GM06990 (cell line): ENCODE measurements around the gene POLG2.

Experiments
- DNase-seq: peaks from one replicate; pipeline ENCODE4 v3.0.0-alpha.2; 2011; ENCODE audit not compliant: insufficient read length; ENCODE audit errors: extremely low read depth
- H3K27me3 ChIP-seq: replicated peaks from 2 replicates; pipeline ENCODE4 v1.6.0; 2011; ENCODE audit warnings: low read length; ENCODE audit not compliant: control insufficient read depth, insufficient read depth
- H3K36me3 ChIP-seq: 2 replicates; pipeline ENCODE4 v1.5.1; 2011; ENCODE audit warnings: low read length; ENCODE audit not compliant: control insufficient read depth, insufficient read depth
- H3K4me3 ChIP-seq: replicated peaks from 2 replicates; pipeline ENCODE4 v1.5.1; 2011; ENCODE audit warnings: low read depth, mild to moderate bottlenecking, control low read depth, low read length
- TF ChIP-seq, protein P1 (sequence below): IDR thresholded peaks from 2 replicates; pipeline ENCODE4 v1.5.1; 2011; ENCODE audit warnings: low read length, control low read depth, mild to moderate bottlenecking, inconsistent platforms; ENCODE audit not compliant: insufficient read depth, poor library complexity, severe bottlenecking

The POLG2 gene

GRCh38 chr17:64449545-64449944 lies 47.3 kb downstream of the POLG2 start:
- DNase-seq = no peak
- Histone ChIP-seq H3K4me3 (no peak overlapping the region), H3K27me3 (no peaks in the 10 kb centered on the region), H3K36me3 (no peaks in the 10 kb centered on the region)
- TF ChIP-seq, protein P1, sequence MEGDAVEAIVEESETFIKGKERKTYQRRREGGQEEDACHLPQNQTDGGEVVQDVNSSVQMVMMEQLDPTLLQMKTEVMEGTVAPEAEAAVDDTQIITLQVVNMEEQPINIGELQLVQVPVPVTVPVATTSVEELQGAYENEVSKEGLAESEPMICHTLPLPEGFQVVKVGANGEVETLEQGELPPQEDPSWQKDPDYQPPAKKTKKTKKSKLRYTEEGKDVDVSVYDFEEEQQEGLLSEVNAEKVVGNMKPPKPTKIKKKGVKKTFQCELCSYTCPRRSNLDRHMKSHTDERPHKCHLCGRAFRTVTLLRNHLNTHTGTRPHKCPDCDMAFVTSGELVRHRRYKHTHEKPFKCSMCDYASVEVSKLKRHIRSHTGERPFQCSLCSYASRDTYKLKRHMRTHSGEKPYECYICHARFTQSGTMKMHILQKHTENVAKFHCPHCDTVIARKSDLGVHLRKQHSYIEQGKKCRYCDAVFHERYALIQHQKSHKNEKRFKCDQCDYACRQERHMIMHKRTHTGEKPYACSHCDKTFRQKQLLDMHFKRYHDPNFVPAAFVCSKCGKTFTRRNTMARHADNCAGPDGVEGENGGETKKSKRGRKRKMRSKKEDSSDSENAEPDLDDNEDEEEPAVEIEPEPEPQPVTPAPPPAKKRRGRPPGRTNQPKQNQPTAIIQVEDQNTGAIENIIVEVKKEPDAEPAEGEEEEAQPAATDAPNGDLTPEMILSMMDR = no peak

DNA sequence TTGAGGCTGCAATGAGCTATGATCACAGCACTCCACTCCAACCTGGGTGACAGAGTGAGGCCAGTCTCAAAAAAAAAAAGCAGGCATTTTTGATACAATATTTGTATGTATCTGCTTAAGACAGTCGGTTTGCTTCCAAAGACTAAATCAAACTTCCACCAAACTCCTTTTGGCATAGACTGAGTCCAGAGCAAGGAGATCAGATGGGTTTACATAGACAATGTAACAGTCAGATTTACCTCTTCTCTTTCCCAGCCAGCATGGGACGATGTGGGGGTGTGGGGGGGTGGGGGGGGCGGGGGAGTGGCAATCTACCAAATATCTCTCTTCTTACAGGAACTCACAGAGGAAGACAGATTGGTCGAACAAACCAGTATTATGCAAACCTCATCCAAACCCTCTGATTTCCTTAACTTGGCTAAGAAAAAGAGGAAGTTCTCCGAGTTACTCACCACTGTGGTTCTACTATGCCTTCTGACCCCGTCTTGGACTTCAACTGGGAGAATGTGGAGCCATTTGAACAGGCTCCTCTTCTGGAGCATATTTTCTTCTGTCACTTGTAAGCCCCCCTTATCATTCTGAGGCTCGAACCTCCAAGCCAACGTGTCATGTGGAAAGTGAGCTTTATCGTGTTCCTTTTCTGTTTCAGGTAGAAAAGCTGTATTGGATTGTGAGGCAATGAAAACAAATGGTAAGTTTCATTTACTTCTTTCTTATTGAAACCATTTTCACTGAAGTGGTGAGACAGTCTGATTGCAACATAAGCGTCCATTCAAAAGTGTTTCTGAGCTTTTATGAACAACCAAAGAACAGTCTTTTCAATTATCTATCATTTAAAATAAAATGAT lies 48.0 kb downstream of the POLG2 start, which contains the start of gene MILR1:
MILR1 (plus strand) TSS at position 451 of the 848 bp plus-strand sequence; CDS start at position 505, 54 bp downstream.
- TF ChIP-seq, protein P1 = no peak
- no peak within 1 kb of the TSS for H3K4me3 ChIP-seq
- no peaks in the 10 kb centered on the region for H3K27me3 ChIP-seq
- DNase-seq = peak; percentile 44
- no peaks in the 10 kb centered on the region for H3K36me3 ChIP-seq

GRCh38 chr17:64447526-64447925 lies 49.3 kb downstream of the POLG2 start:
- DNase-seq = no peak
- TF ChIP-seq, protein P1 = no peak
- Histone ChIP-seq H3K4me3 (no peak overlapping the region), H3K27me3 (no peaks in the 10 kb centered on the region), H3K36me3 (no peaks in the 10 kb centered on the region)

GRCh38 chr17:64443086-64443760 lies 53.6 kb downstream of the POLG2 start:
- Histone ChIP-seq H3K27me3 (no peaks in the 10 kb centered on the region), H3K4me3 (no peak overlapping the region), H3K36me3 (no peaks in the 10 kb centered on the region)
- TF ChIP-seq, protein P1 = no peak
- DNase-seq = no peak

GRCh38 chr17:64442541-64442971 lies 54.3 kb downstream of the POLG2 start:
- no peaks in the 10 kb centered on the region for H3K27me3 ChIP-seq
- DNase-seq = peak; percentile 34

More at GRCh38 chr17:64442541-64442971, 54.3 kb downstream of the POLG2 start:
- H3K4me3 ChIP-seq = no peak overlapping the region
- TF ChIP-seq, protein P1 = no peak
- H3K36me3 ChIP-seq = no peaks in the 10 kb centered on the region
